DMS53 treated with DMSO at 0.1 percent for 48 hours (cell line): ENCODE results near the gene IPO9.
A peak's percentile ranks its signal among the peaks of the same experiment; 100 is the strongest.
"Not testable (repeated sequence)": the region's sequence is repeated elsewhere in the genome, so short reads cannot be mapped to it uniquely, and the experiment has no call there.

Experiments
- DNase-seq: peaks from one replicate; lab custom pipeline; 2025; ENCODE audit not compliant: unreplicated experiment; lab: John Stamatoyannopoulos, UW

IPO9 gene

DNA sequence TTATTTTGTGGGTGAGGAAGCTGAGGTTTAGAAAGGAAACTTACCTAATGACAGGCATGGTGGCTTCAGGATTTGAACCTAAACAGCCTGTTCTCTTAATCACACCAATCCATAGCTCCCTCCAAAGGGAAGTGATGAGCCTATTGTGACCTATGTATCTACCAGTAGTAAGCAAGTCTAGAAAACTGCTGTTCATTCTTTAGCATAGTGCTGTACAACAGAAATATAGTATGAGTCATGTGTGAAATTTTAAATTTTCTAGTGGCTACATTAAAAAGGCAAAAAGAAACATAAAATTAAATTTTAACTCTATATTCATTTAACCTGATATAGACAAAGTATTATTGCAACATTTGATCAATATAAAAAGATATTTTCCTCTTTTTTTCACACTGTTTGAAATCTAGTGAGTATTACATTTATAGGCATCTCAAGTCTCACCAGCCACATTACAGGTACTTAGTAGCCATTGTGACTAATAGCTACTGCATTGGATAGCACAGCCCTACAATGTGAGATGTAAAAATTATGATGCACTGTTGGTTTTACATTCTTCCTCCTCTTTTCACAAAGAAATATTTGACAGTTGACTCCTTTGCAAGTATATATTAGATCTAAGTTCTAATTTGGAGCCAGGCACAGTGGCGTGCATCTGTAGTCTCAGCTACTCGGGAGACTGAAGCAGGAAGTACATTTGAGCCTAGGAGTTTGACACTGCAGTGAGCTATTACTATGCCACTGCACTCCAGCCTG lies 16.6 kb downstream of the IPO9 start:
- DNase-seq: no peak

DNA sequence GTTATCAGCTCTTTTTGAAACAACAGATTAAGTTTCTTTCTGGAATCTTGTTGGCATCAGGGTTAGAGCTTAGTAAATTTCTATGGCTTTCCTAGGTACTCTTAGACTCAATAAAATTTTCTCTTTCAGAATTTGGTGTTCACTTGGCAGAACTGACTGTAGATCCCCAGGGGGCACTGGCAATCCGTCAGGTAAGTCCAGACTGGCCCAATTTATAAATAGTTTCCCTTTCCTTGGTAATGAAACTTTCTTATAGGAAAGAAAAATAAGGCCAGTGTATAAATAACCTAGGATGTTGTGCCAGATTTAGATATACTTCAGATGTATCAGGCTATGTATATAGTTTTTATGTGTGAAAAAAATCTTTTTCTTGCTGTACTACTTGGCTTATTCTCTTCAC lies 18.2 kb downstream of the IPO9 start:
- no peak for DNase-seq

DNA sequence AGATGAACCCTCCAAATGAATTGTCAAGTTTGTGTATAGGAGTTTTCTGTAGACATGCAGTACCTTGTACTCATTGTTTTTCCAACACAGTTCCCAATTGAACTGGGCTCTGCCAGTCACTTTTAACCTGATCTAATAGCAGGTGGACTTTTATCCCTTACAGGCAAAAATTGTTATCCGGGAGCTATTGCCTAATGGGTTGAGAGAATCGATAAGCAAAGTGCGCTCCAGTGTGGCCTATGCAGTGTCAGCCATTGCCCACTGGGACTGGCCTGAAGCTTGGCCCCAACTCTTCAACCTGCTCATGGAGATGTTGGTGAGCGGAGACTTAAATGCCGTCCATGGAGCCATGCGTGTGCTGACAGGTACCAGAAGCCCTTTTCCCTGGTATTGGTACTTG lies 19.3 kb downstream of the IPO9 start:
- no peak for DNase-seq

DNA sequence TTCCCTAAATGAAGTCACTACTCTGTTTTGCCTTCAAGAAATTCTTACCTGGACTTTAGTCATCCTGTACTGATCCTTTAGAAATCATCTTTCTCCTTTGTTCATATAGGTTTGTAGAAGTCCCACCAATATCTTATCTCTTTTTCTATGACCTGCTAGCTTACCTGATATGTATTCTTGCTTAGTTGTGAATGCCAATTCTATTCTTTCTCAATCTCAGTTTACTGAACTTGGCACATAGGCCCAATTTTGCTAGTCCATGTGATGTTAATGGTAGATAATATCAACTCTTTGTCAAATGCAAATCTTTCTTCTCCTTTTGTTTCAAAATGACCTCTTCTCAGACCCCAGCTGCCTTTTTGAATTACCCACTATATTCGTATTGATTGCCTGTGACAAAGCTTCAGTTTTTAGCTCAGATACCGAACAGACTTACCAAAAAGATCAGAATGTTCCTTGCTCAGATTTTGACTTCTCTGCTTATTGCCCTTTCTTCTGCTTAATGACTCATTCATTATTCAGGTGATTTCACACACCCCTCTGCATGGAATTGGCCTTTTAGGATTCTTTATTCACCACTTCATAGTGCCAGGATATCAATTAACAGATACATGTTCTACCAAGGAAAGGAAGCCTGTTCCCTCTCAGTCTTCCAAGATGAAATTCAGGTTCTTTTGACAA lies 20.6 kb downstream of the IPO9 start:
- no peak for DNase-seq

DNA sequence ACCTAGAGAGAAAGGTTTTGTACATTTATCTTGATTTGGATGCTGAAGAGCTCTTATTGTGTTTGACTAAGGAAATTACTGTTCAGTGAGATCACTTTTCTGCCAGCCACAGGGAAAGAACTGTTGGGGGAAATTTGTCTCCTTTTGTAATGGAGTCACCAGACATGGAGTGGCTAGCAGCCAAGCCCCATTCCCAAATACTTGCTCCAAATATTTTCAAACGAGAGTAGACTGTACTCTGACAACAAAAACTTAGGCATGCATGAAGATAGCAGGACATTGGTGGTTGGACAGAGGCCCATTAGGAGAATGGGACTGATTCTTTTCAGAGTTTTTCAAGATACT lies 21.1 kb downstream of the IPO9 start:
- DNase-seq: no peak

DNA sequence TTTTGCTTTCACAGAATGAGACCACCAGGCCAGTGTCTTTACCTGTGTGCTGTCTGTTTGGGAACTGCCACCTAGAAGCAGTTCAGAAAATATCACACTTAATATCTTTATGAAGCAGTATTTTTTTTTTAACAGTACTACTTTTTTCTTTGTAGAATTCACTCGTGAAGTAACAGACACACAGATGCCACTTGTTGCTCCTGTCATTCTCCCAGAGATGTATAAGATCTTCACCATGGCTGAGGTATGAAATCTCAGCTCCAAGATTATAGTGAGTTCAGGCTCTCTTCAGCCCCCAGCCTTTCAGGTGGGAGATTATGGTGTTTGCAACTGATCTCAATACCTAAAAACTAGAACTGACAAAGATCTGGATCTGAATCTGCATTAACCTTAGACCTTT lies 23.0 kb downstream of the IPO9 start:
- no peak for DNase-seq

DNA sequence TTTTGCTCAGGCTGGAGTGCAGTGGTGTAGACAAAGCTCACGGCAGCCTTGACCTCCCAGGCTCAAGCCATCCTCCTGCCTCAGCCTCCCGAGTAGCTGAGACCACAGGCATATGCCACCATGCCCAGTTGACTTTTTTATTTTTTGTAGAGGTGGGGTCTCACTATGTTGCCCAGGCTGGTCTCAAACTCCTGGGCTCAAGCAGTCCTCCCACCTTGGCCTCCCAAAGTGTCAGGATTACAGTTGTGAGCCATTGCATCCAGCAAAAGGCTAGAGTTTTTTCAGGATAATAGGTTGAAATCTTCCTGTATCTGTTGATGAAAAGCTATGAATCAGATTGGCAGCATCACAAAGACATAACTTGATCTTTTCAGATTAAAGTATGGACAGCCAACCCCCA lies 27.8 kb downstream of the IPO9 start:
- DNase-seq: not testable (repeated sequence)

DNA sequence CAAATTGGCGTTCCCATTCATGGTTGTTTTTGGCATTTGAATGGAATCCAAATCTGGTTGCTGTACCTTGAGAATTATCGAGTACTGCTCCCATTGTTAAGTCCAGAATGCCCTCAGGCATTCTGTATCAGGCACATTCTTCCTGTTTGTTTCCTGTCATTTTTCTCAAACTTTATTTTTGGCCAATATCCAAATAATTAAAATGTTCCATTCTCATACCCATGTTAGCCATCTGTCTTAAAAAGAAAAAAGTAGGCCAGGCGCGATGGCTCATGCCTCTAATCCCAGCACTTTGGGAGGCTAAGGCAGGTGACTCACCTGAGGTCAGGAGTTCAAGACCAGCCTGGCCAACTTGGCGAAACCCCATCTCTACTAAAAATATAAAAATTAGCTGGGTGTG lies 30.5 kb downstream of the IPO9 start:
- DNase-seq: no peak

DNA sequence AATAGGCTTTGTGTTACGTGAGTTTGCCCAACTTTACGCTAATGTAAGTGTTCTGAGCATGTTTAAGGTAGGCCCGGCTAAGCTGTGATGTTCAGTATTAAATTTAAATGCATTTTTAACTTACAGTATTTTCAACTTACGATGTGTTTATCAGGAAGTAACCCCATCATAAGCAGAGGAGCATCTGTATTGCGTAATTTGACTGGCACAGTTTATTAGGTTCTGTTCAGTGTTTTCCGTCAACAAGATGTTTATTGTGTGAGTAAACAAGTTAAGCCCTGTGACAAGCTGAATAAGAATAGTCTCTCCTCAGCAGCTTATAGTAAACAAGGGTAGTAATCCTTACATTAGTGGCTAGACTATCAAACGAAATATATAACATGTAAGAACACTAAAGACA lies 32.5 kb downstream of the IPO9 start:
- DNase-seq: no peak

DNA sequence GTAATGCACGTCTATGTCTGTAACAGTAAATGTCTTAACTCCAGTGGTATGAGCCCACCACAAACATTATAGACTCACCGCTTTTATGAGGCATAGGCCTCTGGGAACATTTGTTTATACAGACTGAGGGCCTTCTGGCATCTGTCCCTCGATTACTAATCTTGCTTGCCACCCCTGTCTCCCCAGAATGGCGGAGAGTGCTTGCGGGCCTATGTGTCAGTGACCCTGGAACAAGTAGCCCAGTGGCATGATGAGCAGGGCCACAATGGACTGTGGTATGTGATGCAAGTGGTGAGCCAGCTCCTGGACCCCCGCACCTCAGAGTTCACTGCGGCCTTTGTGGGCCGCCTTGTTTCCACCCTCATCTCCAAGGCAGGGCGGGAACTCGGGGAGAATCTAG lies 41.4 kb downstream of the IPO9 start:
- DNase-seq: no peak

DNA sequence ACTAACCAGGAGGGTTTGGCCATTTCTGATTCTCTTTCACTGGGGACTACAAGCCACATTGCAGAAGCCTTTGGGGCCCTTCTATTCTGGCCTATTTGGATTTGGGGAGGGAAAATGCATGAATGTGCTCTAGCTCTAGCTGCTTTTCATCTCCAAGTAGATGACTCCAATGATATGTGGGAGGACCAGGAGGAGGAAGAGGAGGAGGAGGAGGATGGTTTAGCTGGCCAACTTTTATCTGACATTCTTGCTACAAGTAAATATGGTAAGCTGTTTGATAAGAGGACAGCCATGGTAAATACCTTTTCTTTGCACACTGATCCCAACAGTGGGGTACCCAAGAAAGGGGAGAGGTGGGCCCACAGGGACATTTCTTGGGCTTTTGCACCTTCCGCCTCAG lies 45.7 kb downstream of the IPO9 start:
- no peak for DNase-seq

DNA sequence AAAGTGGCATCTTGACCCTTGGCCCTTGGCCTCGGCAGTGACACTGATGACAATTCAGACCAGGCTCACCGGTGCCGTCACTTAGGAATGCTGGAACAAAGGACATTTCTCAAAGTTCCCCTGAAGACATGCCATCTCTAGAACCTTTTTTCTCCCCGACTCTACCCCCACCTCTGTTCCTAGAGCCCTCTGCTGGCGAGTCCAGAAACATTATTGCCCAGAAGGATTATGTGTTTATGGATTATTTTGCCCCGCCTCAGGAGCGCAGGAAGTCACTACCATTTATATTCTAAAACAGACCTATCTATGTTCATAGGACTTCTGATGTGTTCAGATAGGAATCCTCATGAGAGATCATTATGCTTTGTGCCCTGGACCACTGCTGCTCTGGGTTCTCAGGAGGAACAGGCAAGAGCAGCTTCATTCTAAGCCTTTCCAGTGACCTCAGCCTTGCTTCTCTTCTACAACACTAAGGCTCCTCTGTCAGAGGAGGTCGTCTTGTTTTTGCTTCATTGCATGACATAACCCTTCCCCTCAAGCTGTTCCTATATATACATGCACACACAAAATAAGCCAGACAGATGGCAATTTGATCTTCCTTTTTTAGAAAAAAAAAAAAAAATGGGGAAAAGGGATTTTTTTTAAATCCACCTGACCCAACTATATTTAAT lies 47.3 kb downstream of the IPO9 start:
- no peak for DNase-seq

DNA sequence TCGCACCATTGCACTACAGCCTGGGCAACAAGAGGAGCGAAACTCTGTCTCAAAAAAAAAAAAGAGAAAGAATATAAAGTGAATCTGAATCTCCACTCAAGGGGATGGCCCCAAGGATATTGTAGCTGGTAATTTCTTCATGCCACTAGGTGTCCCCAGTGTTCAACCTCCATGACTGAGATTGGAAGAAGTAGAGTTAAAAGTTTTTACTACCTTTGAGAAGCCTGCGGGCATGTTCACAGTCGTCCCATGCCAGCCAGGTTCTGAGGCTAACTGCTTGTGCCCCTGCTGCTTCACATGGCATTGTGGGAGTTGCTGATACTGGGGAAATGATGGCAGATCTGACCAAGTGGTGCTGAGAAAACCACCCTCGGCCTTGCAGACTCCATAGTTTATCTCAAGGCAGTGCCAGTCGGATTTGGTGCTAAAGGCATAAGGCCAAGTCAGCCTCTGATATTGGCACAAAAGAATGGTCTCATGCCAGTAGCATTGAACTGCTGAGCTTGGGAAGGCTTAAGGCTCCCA lies 49.0 kb downstream of the IPO9 start:
- peak; percentile 25 for DNase-seq

DNA sequence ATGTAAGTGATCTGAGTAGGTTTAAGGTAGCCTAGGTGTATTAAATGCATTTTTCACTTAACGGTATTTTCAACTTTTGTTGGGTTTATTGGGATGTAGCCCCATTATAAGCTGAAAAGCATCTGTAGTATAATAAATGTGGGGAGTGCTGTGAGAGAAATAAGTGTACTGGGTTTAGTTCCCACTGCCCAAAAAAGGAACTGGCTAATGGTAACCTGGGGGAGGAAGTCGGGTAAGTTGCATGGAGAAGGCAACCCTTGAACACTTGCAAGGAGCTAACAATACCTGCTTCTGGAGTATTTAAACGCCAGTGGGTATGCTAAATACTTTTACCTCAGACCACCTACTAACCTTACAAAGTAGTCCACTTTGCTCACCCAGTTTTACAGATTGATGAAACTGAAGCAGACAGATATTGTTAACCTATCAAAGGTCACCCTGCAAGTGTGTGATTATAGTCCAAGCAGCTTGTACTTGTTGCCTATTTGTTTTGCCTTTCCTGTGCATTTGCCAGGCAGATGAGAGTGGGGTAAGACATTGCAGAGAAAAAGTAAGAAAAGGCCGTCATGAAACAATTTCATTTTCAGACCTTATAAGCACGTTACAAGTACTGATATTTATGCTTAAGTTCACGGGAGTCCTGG lies 52.1 kb downstream of the IPO9 start:
- no peak for DNase-seq

DNA sequence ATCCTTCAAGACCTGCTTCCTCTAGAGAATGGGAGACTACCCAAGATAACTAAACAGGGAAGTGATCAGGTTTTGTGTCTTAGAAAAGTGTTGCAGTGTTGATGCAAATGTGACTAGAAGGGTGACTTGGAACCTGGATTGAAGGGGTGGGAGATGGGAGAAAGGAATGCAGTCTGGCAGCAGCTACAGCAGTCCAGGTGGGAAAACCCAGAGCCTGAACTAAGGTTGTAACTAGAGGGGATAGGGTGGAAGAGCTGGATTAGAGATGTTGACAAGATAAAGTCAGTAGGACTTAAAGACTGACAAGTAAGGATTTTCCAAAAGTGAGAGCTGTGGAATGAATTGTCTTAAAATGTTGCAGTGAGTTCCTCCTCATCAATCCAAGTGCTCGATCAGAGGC lies 52.7 kb downstream of the IPO9 start:
- DNase-seq: no peak

DNA sequence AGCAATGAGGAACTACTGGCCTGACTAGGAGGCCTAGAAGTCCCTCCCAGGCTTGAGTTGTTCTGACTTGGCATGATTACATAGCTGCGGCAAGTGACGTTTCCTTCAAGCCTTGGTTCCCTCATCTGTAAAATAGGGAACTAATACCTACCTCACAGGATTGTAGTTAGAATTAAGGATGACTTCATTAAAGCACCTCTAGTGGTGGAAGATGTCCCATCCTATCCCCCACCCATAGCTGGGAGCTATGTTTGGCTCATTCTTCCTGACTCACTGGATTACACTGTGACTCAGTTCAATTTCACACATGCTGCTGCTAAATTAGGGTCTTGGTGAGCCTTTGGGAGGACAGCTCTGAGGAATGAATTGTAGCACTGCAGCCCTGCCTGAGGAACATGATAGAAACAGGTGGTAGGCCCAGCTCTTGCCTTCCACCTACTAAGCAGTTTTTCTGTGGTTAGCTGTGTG lies 53.7 kb downstream of the IPO9 start:
- no peak for DNase-seq

DNA sequence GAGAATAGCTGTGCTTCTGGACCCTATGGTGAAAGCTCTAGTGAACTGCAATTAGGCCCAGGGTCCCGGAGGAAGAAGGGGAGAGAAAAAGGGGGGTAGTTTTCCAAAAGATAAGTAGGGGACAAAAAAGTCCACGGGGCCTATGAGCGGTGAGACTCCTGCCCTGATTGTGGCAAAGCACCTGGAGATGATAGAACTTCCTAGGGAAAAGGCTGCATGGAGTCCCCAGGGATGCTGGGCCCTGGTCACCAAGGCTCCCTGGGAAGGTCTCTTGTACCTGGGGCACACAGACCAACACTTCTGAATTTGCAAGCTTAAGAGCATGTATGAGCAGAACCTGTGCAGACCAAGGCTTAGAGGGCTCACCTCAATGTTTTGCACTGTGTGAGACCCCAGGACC lies 54.3 kb downstream of the IPO9 start:
- no peak for DNase-seq

DNA sequence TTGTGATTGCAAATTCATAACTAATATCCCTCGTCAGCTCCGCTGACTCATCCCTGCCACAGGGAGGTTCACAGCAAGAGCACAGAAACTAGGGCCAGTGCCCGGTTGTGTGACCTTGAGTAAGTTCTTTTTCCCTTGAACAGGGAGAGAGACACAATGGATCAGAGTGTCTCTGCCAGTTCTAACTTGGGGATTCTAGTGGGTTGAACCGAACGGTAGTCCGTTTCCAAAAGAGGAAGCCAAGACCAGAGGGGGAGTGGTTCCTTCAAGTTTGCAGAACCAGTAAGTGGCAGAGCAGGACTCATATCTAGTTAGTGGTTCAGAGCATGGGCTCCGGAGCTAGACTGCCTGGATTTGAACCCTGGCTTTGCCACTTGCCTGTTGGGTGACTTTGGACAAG lies 54.8 kb downstream of the IPO9 start:
- no peak for DNase-seq

DNA sequence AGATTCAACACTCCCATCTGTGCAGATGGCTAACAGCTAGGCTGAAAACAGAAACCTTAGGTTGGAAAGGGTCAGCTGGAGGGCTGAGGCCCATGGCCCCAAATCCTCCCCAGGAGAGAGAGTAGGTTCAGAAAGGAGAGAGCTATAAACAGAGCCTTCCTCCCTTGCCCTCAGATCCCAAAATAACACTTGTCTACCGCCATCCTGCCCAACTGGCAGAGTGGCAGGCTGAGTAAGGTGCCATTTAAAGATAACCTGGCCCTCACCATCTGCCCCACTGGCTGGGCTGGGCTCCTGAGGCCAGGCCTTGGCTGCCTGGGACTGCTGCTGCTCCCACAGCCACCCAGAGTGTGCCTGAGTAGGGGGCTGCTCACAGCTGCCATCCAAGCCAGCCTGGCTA lies 55.5 kb downstream of the IPO9 start:
- no peak for DNase-seq

DNA sequence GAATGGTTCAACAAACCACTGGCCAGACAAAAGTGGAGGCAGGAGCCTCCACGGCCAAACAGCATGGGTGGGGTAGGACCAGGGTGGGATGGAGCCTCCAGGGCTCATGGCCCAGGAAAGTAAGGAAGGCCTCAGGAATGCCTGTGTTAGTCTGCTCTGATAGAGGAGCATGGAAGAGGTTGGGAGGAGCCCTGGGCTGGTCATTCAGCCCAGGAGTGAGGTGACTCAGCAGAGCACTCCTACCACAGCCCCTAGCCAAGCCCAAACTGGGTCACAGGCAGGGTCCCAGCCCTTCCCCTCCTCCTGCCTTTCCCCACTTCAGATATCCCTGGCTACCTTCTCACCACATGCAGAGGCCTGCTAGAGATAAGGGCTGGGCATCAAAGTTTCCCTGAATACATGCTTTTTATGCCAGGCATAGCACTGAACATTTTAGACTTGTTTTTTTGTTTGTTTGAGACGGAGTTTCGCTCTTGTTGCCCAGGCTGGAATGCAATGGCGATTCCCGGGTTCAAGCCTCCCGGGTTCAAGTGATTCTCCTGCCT lies 56.6 kb downstream of the IPO9 start:
- no peak for DNase-seq

DNA sequence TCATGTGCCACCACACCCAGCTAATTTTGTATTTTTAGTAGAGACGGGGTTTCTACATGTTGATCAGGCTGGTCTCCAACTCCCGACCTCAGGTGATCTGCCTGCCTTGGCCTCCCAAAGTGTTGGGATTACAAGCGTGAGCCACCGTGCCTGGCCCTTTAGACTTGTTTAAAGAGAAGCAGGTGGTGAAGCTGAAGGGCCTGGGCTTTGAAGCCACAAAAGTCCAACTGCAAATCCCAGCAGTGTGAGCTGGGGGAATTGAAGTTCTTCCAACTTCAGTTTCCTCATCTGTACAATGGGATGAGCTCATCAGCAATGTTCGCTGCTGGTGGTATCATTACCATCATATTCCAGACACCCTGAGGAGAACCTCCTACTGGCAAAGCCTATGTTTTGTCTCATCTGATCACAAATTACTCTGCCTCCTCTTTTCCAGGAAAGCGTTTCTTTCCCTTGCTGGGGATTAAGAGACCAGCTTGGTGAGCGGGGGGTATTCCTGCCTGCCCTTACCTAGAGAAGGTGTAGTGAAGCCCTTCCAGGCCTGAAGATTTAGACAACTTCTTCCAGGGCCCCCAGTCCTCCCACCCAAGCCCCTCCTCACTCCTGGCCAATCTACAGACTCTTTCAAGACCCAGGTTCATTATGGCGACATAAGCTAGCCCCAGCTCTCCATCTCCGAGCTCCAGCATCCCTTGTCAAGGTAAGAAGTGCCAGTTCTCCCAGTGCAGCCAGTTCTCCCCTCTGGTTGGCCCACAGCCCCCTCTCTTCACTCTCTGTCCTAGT lies 57.3 kb downstream of the IPO9 start:
- DNase-seq: no peak
